ENCODE results near the gene ZNF189.

DNA sequence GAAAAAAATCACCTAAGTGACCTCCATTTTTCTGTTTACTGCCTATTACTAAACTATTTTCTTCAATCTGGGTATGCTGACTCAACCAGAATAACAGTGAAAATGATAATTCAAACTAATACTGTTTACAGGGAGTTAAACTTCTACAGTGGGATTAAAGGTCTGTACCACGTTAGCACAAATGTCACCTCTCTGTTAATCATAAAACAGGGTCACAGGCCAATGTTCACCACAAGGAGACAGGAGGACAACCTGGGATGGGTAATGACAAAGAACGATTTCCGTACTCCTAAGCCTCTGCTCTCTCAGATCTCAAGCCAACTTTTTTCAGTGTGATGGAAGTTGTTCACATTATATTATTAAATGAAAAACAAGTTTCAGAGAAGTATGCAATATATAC, 34.6 kb downstream of the ZNF189 start:
- TF ChIP-seq GATA2 (IDR thresholded peaks at IDR 0.05; ENCODE audit: low read depth, low read length) (no peak), GATA3 (IDR thresholded peaks at IDR 0.05; ENCODE audit: low read depth, low read length) (no peak)
